ENCODE data around the gene MRPL4. TPM values are rescaled to one million over a fixed set of nuclear protein-coding genes. Genes with fewer than 3 reads are reported as not detected.

Gene MRPL4
- total RNA-seq, 1 experiment from 2014 or later = 85.9 TPM

DNA sequence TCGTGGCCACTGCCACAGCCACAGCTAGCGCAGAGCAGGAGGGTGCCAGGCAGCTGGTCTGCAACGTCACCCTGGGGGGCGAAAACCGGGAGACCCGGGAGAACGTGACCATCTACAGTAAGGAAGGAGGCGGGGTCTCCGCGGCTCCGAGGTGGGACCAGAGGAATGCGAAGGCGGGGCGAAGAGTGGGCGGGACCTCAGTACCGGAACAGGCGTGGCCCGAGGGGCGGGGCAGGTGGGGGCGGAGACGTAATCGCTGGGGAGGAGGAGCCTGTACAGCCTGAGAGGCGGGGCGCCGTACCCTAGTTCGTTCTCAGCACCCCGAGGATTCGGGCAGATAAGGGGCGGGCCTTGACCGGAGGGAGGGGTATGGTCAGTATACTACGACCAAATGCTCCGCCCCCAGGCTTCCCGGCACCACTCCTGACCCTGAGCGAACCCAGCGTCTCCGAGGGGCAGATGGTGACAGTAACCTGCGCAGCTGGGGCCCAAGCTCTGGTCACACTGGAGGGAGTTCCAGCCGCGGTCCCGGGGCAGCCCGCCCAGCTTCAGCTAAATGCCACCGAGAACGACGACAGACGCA, 40.3 kb downstream of the MRPL4 start:
- H3K27me3 Mint-ChIP-seq (ENCODE audit: insufficient read depth, unreplicated experiment) = peaks cover 7% of the 10 kb centered on the region
- POLR2A ChIA-PET = no interaction called here

DNA sequence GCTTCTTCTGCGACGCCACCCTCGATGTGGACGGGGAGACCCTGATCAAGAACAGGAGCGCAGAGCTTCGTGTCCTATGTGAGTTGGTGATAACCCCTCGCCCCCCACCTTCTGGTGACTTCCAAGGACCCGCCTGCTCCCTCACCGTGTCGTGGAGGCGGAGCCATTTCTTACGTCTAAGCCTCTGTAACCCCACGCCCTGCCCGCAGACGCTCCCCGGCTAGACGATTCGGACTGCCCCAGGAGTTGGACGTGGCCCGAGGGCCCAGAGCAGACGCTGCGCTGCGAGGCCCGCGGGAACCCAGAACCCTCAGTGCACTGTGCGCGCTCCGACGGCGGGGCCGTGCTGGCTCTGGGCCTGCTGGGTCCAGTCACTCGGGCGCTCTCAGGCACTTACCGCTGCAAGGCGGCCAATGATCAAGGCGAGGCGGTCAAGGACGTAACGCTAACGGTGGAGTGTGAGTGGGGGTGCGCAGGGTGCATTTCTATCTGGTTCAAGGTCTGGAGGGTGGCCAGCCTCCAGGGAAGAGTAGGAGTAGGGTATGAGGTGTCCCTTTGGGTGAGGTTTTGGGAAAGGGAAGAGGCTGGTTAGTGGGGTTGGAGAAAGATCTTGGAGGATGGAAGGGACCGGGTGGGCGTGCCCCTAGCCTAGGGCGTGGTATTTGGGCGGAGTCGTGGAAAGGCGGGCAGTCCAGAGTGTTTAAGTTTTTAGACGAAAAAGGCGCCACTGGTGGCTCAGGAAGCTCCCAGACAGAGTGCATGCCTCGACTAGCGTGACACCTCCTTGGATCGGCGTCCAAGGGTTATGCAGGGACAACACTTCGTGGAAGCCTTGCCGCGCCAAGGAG, 41.0 kb downstream of the MRPL4 start:
- Histone ChIP-seq H3K4me1 (peaks cover 12% of the 10 kb centered on the region), H3K27me3 (replicated peaks; ENCODE audit: control insufficient read depth, insufficient read depth, low read length) (no peaks in the 10 kb centered on the region)
- intact Hi-C loops (cut with micrococcal nuclease; ENCODE audit: unreplicated experiment) = no loop called here

More for the DNA sequence above, 40.3 kb downstream of the MRPL4 start:
- Mint-ChIP-seq H3K36me3 (ENCODE audit: insufficient read depth, unreplicated experiment) (peaks cover 14% of the 10 kb centered on the region), H3K4me1 (ENCODE audit: low read depth, unreplicated experiment) (peaks cover 15% of the 10 kb centered on the region), H3K4me3 (ENCODE audit: unreplicated experiment) (peak overlapping the region; percentile 87), H3K9me3 (ENCODE audit: unreplicated experiment) (no peaks in the 10 kb centered on the region), H3K27ac (ENCODE audit: unreplicated experiment) (no peak overlapping the region)
- Histone ChIP-seq H3K36me3 (ENCODE audit: control insufficient read depth, insufficient read depth, low read length) (no peaks in the 10 kb centered on the region; the same call in 1 of the 2 replicates), H3K27me3 (replicated peaks; ENCODE audit: control insufficient read depth, insufficient read depth, low read length) (no peaks in the 10 kb centered on the region), H3K4me3 (ENCODE audit: low read depth, low read length) (peak overlapping the region; percentile 48), H3K4me1 (peaks cover 18% of the 10 kb centered on the region), H3K9me3 (no peaks in the 10 kb centered on the region)
- CTCF ChIA-PET = interaction anchor here (0.6 to 1.1 kb wide), 4 partner anchors 21 to 108 kb away, joined by 3 to 4 read pairs (median 4); partner anchors contain the start of genes FDX2 and ICAM1
- BruUV-seq (replicated peaks) = no TSS peak
- peak; percentile 92 to 93 for DNase-seq
- intact Hi-C loops (cut with micrococcal nuclease; ENCODE audit: unreplicated experiment) = no loop called here
- TF ChIP-seq, protein P1, sequence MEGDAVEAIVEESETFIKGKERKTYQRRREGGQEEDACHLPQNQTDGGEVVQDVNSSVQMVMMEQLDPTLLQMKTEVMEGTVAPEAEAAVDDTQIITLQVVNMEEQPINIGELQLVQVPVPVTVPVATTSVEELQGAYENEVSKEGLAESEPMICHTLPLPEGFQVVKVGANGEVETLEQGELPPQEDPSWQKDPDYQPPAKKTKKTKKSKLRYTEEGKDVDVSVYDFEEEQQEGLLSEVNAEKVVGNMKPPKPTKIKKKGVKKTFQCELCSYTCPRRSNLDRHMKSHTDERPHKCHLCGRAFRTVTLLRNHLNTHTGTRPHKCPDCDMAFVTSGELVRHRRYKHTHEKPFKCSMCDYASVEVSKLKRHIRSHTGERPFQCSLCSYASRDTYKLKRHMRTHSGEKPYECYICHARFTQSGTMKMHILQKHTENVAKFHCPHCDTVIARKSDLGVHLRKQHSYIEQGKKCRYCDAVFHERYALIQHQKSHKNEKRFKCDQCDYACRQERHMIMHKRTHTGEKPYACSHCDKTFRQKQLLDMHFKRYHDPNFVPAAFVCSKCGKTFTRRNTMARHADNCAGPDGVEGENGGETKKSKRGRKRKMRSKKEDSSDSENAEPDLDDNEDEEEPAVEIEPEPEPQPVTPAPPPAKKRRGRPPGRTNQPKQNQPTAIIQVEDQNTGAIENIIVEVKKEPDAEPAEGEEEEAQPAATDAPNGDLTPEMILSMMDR (IDR thresholded peaks at IDR 0.05; ENCODE audit: insufficient read depth in 1 of 2, low read depth in 1 of 2, low read length in 1 of 2, severe bottlenecking in 1 of 2, unreplicated experiment in 1 of 2) = no peak

More for the DNA sequence above, 41.0 kb downstream of the MRPL4 start:
- DNase-seq = no peak
- Histone ChIP-seq H3K36me3 (ENCODE audit: control insufficient read depth, insufficient read depth, low read length) (no peaks in the 10 kb centered on the region; the same call in 1 of the 2 replicates), H3K4me3 (ENCODE audit: low read depth, low read length) (peak overlapping the region; percentile 48), H3K9me3 (no peaks in the 10 kb centered on the region)
- H3K9me3 Mint-ChIP-seq (ENCODE audit: unreplicated experiment) = no peaks in the 10 kb centered on the region
- H3K4me1 Mint-ChIP-seq (ENCODE audit: low read depth, unreplicated experiment) = peaks cover 15% of the 10 kb centered on the region
- CTCF ChIA-PET = interaction anchor here (0.6 kb wide), 1 partner anchor 407 kb away, joined by 3 read pairs; no protein-coding TSS in a partner anchor
- H3K27me3 Mint-ChIP-seq (ENCODE audit: insufficient read depth, unreplicated experiment) = peaks cover 7% of the 10 kb centered on the region
- H3K36me3 Mint-ChIP-seq (ENCODE audit: insufficient read depth, unreplicated experiment) = peaks cover 14% of the 10 kb centered on the region
- POLR2A ChIA-PET = no interaction called here
- no TSS peak for BruUV-seq (replicated peaks)
- peak overlapping the region; percentile 87 for H3K4me3 Mint-ChIP-seq (ENCODE audit: unreplicated experiment)
- TF ChIP-seq, protein P1 (IDR thresholded peaks at IDR 0.05; ENCODE audit: insufficient read depth in 1 of 2, low read depth in 1 of 2, low read length in 1 of 2, severe bottlenecking in 1 of 2, unreplicated experiment in 1 of 2) = no peak
- H3K27ac Mint-ChIP-seq (ENCODE audit: unreplicated experiment) = no peak overlapping the region
